B cell (primary cell): ENCODE measurements around the gene B4GALT1.

Experiments used
- CTCF ChIP-seq: fragments of 200-600 bp; IDR thresholded peaks from one replicate; pipeline ENCODE4 v1.8.0; 2022; ENCODE audit warnings: antibody characterized with exemption, mild to moderate bottlenecking
- EZH2 ChIP-seq: IDR thresholded peaks from 2 replicates; pipeline ENCODE4 v1.6.1; 2012; ENCODE audit warnings: borderline replicate concordance, low read depth, mild to moderate bottlenecking, moderate library complexity, low read length; ENCODE audit not compliant: insufficient read depth, poor library complexity, severe bottlenecking

- TF ChIP-seq CTCF (peak; percentile 21), EZH2 (no peak)
These were observed 42.3 kb downstream of the B4GALT1 start for GRCh38 chr9:33124751-33125381.
